Hematopoietic multipotent progenitor cell treated with erythropoietin and hydrocortisone succinate and interleukin-3 and kit ligand, for 6 days (in vitro differentiated cells): ENCODE measurements around the gene DBN1.

Source experiments
- DNase-seq: peaks from one replicate; pipeline ENCODE4 v3.0.0-alpha.2; 2015

The DBN1 gene

DNA sequence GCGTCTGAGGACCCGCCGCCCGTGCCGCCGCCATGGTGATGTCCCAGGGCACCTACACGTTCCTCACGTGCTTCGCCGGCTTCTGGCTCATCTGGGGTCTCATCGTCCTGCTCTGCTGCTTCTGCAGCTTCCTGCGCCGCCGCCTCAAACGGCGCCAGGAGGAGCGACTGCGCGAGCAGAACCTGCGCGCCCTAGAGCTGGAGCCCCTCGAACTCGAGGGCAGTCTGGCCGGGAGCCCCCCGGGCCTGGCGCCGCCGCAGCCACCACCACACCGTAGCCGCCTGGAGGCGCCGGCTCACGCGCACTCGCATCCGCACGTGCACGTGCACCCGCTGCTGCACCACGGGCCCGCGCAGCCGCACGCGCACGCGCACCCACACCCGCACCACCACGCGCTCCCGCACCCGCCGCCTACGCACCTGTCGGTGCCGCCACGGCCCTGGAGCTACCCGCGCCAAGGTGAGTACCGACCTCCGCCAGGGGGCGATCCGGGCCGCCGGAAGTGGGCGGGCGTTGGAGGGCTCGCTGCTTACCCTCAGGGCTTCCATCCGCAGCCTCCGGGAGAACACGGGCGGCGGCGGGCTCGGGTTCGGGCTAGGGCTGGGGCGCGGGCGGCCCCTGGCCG is 18.3 kb downstream of the DBN1 start:
- DNase-seq = peak; percentile 83

- DNase-seq = peak; percentile 93
Measured at GRCh38 chr5:177454397-177455035, 18.9 kb downstream of the DBN1 start.

DNA sequence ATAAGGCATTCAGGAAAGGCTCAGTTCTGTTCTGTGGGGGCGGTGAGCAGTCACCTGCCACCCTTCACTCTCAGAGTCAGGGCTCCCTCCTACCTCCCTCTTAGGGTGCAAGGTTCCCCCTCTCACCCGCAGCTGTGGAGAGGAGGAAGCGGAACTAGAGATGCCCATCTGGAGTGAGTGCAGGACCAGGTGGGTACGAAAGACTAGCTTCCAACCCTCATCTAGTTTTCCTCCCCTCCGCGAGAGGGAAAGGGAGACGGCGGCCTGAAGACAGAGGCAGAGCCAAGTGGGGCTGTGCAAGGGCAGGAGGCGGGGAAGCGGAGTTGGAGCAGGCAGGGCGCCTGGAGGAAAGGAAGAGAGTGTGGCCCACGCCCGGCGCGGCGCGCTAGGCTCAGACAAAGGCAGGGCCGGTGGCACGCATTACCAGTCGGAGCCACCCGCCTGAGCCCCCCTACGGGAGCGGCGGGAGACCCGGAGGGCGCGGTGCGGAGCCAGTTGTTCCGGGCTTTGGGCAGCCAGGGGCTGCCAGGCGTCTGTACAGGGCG is 19.5 kb downstream of the DBN1 start:
- DNase-seq = no peak

GRCh38 chr5:177452688-177453638 is 20.5 kb downstream of the DBN1 start:
- DNase-seq = no peak

GRCh38 chr5:177450667-177451424 is 22.6 kb downstream of the DBN1 start:
- DNase-seq = no peak

DNA sequence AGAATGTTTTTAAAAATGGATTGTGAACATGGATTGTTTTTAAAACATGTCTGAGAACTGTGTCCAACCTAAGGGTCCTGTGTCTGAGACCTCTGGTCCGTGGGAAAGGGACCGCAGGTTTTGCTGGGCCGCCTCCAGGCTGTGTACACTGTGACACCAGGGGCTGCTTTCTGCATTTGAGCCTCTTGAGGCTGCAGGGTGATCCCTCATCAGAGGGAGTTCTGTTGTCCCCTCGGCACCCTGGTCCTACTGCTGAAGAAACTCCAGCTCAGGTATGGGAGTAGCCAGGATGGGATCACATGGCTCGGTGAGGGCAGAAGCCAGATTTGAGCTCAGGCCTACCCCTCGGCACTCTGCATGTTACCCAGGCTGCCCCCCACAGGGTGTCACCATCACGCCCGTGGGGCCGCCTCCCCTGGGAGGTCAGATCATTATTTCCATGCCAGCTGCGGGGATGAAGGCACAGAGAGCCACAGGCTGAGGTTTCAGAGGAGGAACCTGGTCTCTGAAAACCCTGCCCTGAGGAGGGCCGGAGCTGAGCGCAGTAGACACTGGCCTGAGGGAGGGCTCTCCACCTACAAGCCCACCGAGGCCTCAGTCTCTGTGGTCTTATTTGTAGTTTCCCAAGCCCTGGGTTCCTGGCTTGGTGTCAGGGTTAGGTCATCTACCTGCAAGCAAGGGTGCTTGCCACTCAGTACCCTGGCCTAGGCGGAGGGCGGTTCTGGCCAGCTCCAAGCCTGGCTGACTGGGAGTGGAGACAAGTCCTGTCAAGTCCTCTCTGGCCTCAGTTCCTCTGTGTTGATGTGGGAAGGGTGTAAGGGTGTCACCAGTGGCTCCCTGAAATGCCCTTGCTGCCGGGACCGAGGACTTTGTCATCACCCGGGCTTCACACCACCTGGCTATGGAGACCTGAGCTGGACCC is 24.0 kb downstream of the DBN1 start:
- DNase-seq = no peak

- DNase-seq = no peak
Measured at GRCh38 chr5:177448244-177448950, 25.0 kb downstream of the DBN1 start.

- DNase-seq = peak; percentile 47
Measured at GRCh38 chr5:177447611-177448243, 25.7 kb downstream of the DBN1 start.

DNA sequence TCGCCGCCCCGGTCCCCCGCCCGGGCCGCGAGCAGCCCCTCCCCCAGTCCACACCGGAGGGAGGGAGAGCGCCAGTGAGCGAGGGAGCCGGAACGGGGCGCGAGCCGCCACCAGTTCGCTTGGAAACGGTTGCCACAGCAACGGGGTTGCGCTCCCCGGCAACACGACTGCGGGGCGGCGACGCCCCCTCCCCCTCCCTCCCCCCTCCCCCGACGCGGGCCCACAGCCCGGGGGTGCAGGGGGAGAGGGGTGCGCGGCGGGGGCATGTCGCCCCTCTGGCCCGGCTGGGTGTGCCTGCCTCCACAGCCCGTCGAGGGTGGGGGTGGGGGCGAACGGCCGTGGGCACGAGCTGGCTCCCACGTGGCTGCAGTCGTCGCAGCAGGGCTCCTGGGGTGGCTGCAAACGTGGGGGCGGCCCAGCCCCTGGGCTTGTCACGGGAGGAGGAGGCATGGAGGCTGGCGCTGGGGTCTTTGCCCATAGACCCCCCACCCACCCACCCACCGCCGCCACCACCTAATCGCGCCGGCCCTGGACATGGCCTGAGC is 26.3 kb downstream of the DBN1 start:
- peak; percentile 60 for DNase-seq

GRCh38 chr5:177446200-177447065 is 27.0 kb downstream of the DBN1 start, which contains the start of gene PRR7:
TSS of gene PRR7 (plus strand) at chr5:177446814. CDS start at chr5:177455068, 8,254 bp downstream.
- DNase-seq = peak; percentile 72

- no peak for DNase-seq
Measured at GRCh38 chr5:177445917-177446199, 27.6 kb downstream of the DBN1 start.

DNA sequence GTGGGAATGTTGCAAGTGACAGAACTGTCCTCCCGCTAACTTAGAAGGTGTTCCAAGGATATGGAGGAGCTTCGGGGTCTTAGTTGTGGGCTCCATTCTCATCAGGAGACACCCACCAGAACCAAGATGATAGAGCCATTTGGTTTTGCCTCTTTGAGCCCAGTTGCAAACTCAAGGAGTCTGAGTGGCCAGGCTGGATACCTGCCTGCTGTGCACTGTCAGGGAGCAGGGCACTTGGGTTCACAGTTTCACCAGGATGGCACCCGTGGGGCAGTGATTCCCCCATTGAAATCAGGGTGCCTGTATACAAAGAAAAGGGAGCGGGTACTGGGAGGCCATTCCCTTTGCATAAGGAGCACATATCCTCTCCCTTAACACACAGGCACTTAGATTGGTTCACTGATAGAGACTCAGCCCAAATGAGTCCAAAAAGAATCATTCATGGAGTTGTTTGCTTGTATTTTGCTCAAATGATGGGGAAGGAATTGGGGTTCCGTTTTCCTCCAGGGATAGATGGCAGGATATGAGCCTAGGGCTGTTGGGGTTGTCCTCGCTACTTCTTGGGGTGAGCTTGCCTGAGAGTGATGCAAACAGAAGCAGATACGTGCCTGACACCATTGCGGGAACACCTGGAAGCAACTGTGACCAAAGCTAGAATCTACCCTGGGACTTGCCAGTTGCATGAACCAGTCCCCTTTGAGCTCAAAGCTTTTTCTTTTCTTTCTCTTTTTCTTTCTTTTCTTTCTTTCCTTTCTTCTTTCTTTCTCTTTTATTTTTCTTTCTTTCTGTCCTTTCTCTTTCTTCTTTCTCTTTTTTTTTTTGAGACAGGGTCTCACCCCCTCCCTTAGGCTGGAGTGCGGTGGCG is 28.1 kb downstream of the DBN1 start:
- DNase-seq = no peak

- DNase-seq = no peak
Measured at GRCh38 chr5:177444106-177445051, 29.1 kb downstream of the DBN1 start.

GRCh38 chr5:177443144-177443983 is 30.1 kb downstream of the DBN1 start:
- DNase-seq = no peak

DNA sequence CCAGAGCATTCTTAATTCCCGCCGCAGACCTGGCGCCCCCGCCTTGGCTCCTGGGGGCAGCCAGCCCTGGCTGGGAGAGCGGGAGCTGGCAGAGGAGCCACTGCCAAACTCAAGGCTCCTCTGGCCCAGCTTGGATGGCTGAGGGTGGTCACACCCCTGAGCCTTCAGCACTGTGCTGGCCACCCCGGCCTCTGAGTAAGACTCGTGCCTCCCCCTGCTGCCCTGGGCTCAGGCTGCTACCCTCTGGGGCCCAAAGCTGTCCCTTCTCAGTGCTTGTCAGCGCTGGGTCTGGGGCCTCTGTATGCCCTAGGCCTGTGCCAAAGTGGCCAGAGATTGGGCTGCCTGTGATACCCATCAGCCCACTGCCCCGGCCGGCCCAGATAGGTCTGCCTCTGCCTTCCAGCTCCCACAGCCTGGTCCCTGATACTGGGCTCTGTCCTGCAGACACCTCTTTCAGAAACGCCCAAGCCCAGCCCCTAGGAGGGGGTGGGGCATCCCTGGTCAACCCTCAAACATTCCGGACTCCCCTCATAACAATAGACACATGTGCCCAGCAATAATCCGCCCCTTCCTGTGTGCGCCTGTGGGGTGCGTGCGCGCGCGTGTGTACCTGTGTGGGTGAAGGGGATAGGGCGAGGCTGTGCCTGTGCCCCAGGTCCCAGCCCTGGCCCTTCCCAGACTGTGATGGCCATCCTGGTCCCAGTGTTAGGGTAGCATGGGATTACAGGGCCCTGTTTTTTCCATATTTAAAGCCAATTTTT is 31.2 kb downstream of the DBN1 start:
- no peak for DNase-seq
